Sciatic nerve (tissue), 2 donors: Measurements from ENCODE around the gene IGDCC3. TPM values are rescaled to one million over a fixed set of nuclear protein-coding genes. Genes with fewer than 3 reads are reported as not detected.

Source experiments
- ATAC-seq: fragments of 200-7000 bp; cut with Tn5 transposase; one replicate; pipeline ENCODE4 v1.9.1; 2020; ENCODE audit warnings: mild to moderate bottlenecking, moderate library complexity
- DNase-seq: peaks from one replicate; pipeline ENCODE4 v3.0.0-alpha.2; 2020; ENCODE audit warnings: low spot score
- intact Hi-C: fragments of 100-400 bp; cut with DNase I; formaldehyde crosslinking; loops from one replicate; pipeline ENCODE4 v1.14.2; 2022
- total RNA-seq: library from RNA; stranded (reverse); fragmentation: NEBNext Ultra II Directional; extraction: Animal tissue kit (Norgen Biotek cat#: 25700); gene quantifications from one replicate; pipeline ENCODE4 v1.2.1, GENCODE V29; 2021
- donor health status: DM: no; HTN: no; CAD: no.
- donor health status: DM: no; HTN: no; CAD: no.

Gene IGDCC3
- total RNA-seq, 1 donor from 2014 or later, result not detected

DNA sequence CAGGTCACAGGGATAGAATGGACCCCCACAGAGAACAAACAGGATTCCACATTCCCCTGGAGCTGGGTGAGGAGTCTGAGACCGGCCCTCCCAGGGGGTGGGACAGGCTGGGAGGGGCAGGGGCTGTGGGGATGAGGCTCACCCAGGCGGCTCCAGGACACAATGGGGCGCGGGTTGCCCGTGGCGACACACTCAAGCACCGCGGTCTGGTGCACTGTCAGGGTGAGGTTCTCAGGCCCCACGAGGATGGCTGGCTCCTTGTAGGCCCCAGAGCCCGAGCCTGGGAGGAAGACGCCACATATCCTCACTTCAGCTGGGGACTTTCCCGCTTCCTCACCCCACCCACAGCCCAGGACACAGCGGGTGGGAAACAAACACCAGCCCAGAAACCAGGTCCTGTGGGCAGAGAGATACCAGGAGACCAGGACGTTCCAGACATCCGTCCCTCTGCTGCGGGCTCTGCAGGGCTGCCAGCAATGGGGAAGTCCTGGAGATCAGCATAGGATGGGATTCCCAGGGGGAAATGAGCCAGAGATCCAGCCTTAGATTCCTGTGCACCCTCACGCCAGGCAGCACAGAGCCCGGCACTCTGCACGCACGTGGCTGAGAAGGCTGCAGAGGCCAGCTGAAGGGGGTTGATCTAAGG is 43.1 kb downstream of the IGDCC3 start:
- DNase-seq (no peak), ATAC-seq (no peak)
- intact Hi-C loops, result loop anchor here (5.0 kb wide), 1 partner anchor 43 kb away; the partner anchor contains the start of gene IGDCC3

DNA sequence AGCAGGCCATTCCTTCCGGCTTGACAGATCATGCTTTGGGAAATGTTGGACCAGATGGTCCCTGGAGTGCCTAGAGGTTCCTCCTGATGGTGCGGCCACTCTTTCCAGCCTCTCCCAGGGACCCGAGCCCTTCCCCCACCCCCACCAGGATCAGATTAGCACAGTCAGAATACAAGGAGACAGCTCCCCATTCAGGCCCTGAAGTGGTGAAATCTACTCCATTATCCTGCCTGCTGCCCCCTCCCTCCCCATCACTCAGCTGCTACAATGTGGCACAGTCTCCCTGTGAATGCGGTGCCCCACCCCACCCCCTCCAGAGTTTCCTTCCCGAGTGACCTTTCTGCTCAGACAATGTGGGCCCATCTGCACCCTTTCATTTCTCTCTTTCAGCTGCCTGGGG is 43.9 kb downstream of the IGDCC3 start:
- intact Hi-C loops, result loop anchor here (5.0 kb wide), 1 partner anchor 43 kb away; the partner anchor contains the start of gene IGDCC3
- DNase-seq, result no peak
- ATAC-seq, result no peak

DNA sequence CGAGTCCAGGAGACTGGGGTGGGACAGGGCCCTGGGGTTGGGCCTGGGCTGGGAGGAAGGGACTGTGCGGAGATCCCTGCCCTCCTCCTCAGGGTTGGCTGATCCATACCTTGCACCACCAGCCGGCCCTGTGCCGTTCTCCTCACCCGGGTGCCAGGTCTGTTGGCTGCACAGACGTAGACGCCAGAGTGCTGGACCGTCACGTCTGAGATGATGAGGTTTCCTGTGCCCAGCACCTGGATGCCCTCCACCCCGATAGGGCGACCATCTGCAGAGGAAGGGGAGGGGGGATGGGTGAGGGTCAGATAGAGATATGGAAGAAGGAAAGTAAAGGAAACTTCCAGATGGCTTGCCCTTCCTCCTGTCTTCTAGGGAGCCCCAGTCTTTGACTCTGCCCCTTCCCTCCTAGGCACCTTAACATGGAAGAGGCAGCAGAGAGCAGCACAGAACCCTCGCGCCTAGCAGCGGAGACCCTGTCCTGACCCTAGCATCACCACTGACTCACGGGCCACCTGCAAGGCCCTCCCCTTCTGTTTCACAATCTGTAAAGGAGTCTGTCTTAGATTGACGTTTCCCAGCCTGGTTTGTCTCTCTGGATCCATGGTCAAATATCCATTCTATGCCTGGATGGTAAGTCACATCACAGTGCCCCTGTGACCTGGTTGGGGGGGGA is 44.5 kb downstream of the IGDCC3 start:
- ATAC-seq, result no peak
- no peak for DNase-seq
- intact Hi-C loops, result loop anchor here (5.0 kb wide), 1 partner anchor 44 kb away; the partner anchor contains the start of gene IGDCC3

DNA sequence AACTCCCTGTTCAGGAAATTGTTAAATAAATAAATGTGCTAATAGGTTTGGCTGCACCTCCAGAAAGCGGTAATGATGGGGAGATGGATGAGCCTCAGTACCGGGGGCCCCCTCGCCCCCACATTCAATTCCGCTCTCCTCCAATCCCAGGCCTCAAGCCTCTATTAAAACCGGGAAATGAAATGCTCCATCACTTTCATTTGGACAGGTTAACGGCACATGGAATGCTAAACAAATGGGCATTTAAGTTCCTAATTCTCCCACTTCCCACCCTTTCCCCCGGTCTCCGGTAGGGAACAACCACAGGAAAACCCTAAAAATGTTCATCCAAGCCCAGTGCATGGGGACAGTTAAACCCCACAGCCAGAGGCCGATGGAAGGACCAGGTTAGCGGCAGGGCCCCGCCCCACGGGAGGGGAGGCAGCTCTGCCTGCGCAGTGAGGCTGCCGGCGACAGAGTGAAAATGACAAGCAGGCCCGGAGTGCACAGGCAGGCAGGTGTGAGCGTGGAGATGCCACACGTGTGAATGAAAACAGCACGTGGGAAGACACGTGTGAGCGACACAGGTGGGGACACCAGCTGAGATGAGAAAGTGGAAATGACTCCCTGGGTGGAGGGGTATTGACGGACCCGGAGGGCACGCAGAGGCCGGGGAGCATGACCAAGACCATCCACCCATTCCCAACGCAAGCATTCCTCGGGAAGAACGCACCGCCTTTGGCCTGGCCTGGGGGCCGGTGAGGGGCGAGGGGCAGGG is 45.2 kb downstream of the IGDCC3 start:
- ATAC-seq (no peak), DNase-seq (no peak)
- intact Hi-C loops, result loop anchor here (5.0 kb wide), 1 partner anchor 45 kb away; the partner anchor contains the start of gene IGDCC3

DNA sequence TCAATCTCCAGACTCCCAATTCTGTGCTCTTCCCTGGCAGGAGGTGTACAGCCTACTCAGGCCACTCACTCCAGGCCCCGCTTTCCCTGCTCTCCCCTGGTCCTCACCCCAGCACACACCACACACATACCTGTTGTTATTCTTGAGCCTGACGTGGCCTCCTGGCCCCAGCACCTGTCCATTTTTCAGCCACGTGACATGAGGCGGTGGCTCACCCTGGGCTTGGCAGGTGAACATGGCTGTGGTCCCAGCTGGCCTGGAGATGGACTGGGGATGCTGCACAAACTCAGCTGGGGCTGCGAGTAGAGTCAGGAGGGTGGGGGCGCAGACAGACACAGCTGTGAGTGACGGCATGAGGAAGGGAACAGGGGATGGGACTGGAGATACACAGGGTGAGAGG is 46.0 kb downstream of the IGDCC3 start:
- DNase-seq (no peak), ATAC-seq (no peak)
- intact Hi-C loops, result loop anchor here (5.0 kb wide), 1 partner anchor 45 kb away; the partner anchor contains the start of gene IGDCC3

DNA sequence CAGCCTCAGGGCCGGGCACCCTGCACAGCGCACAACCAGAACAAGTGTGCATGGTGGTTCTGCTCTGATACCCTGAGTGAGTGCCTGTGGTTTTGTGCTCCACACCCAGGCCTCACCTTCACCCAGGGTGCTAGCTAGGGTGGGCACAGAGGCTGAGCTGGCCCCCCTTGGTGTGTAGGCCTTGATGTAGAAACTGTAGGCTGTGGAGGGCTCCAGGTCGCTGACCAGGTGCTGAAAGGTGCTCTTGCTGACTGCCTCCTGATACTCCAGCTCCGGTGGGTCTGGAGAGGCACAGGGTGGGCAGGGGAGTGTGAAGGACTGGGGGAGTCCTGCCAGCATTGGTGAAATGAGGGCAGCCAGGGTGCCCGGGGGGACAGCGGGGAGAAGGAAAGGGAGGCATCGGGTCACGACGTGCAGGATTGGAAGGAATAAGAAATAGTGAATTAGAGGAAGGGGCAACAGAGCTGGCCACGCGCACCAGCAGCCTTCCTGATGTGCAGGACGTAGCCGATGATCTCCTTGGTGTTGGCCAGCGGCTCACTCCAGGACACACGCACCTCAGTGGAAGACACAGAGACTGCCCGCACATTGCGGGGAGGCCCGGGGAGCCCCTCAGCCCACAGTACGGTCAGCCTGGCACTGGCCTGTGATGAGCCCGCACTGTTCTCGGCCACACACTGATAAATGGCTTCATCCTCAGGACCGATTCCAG is 46.7 kb downstream of the IGDCC3 start:
- no peak for DNase-seq
- intact Hi-C loops, result loop anchor here (5.0 kb wide), 1 partner anchor 46 kb away; the partner anchor contains the start of gene IGDCC3
- ATAC-seq, result no peak

DNA sequence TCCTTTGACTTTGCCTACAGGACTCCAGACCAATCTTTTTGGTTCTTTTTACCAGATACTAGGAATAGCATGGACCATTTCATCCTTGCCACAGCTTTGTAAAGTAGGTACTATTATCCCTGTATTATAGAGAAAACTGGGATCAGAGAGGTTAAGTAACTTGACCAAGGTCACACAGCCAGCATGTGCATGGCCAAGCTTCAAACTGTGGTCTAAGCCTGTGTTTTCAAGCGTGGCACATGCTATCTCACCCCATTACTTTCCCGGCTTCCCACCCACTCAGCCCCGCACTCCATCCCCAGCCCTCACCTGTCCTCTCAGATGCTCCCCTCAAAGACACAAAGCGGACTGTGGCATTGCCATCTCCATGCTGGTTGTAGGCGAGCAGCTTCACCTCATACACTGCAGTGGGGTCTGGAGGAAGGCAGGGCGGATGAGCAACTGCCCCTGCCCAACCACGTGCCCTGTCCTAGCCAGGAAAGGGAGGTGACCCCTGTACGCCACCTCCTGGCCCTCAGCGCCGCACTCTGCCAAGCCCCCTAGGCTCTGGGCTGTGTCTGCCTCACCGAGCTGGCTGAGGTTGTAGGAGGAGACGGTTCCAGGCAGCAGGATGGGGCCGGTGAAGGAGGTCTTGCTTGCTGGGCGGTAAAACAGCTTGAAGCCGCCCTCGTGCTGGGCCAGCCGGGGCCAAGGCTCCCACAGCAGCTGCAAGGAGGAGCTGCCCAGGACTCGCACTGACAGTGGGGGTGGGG is 47.6 kb downstream of the IGDCC3 start:
- no peak for DNase-seq
- intact Hi-C loops, result loop anchor here (5.0 kb wide), 1 partner anchor 47 kb away; the partner anchor contains the start of gene IGDCC3
- no peak for ATAC-seq

DNA sequence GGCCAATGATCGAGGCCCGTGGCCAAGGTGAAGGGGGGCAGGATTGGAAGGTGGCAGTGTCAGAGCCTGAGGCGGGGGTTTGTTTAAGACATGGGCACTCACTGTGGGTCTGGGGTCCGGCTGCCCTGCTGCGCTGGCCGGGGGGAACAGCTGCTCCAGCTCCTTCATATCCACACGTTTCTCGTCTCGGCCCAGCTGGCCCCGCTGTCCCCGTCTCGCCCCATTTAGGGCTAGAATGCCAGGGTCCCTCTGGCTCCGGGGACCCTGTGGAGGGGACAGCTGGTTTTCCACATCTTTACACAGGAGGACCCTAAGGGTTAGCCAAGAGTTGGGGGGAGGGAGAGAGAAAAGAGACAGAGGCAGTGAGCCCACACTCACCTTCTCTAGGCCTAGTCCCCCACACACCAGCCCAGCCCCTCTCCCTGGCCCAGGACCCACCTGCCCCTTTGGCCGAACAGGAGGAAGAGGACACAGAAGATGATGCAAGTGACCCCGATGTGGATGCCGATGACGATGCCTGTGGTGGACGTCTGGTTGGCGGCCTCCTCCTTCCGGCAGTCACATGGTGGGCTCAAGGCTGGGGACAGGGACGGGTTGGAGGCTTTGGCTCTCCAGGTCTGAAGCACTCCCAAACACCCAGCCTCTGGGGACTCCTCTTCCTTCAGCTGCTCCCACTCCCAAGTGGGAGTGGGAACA is 48.4 kb downstream of the IGDCC3 start:
- ATAC-seq (no peak), DNase-seq (no peak)
- intact Hi-C loops, result no loop called here

DNA sequence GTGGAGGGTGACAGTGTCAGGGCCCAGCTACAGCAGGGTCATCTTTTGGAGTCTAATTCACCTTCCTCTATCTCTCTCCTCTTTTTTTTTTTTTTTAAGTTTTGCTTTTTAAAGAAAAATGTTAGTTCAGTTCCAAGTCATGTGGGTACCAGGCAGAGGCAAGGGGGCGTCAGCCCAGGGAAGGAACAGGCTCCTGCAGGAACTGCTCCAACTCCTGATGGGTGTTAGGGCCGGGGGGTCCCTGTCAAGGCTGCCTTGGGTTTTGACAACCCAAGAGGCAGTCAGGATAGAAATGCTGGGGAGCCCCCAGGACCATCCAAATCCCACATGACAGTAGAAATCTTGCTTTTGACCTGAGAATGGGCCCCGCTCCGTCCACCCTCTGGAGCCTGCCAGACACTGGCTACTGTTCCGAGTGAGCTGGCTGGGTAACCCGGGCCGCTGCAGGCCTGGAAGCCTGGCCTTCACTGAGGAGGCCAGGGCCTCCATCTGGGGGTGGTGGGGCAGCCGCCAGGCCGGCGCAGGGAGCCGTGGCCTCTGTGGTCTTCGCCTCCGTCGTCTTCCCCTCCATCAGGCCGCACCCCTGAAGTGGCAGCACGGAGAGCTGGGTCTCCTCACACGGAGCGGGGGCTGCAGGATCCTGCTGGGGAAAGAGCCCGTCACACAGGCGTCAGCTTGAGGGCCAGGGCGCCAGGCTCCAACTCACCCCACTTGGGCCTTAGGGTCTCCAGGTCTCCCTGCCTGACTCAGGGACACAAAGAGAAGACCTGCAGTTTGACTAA is 49.1 kb downstream of the IGDCC3 start:
- intact Hi-C loops, result no loop called here
- ATAC-seq (no peak), DNase-seq (no peak)

DNA sequence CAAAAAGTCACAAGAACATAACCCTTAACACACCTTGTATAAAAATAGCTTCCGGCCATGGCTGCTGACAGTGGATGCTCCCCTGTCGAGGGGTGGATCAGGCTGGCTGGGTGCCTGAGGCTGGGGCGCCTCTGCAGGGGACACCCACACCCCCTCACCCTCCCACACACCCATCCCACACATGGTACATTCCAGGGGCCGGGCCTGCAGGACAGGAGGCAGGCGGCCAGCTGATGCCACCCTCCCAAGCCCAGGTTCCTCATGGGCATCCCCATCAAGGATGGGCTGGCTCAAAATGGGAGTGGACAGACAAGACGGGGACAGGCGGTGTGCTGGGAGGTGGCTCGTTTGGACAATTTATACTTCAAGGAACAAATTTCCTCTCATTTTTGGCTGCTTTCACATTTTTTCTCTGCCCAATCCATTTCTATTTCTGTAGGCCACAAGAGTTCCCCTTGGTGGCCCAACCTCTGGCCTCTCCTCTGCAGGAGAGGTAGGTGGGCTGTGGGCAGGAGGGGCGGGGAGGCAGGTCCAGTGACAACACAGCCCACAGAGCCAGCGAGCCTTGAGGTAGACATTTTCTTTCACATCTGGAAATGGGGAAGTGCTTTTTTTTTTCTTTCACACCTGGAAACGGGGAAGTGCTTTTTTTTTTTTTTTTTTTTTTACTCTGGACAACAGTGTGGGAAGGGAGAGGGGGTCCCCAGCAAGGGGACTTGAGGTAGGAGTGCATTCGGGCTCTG is 50.0 kb downstream of the IGDCC3 start:
- intact Hi-C loops, result no loop called here
- DNase-seq, result no peak
- no peak for ATAC-seq

DNA sequence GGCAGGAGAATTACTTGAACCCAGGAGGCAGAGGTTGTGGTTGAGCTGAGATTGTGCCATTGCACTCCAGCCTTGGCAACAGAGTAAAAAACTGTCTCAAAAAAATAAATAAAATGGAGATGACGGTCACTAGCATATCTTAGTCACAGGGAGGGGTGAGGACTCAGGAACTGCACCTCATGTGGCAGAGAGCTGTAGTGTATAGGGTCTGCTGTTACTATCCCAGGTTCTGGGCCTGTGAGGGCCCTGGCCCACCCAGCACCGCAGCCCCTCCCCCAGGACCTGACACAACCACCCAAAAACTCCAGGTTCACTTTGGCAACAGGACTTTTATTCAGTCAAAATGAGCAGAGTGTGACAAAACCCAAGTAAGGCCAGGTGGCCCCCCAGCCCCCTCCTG is 51.0 kb downstream of the IGDCC3 start:
- intact Hi-C loops, result no loop called here
- no peak for ATAC-seq
- DNase-seq, result no peak

DNA sequence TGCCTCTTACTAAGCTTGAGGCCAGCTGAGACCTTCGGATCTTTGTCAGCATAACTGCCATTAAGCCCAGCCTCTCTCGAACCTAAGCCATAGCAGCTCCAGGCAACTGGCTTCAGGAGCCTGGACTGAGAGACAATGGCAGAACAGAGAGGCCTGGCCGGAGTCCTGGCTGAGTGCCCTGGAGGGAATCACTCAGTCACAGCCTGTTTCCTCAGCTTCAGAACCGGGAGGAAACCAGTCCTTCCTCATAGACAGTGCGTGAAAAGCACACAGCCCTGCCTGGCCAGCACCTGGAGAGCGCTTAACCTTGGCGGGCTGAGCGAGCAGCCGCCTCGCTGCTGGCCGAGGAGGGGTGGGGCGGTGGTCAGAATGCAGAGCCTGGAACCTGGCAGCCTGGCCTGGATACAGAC is 51.7 kb downstream of the IGDCC3 start:
- ATAC-seq (peak; percentile 20), DNase-seq (no peak)
- intact Hi-C loops, result no loop called here

DNA sequence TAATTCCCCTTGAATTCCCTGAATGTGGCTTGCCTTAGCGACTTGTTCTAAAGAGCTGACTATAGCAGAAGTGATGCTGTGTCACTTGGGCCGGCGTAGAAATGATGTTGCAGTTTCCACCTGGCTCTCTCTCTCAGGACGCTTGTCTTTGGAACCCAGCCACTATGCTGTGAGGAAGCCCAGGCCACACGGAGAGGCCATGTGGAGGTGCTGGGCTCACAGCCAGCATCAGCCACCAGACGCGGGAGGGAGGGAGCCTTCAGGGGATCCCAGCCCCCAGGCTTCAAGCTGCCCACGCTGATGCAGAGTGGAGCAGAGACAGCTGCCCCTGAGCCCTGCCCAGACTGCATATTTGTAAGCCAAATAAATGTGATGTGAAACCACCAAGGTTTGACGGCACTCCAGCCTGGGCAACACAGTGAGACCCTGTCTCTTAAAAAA is 54.7 kb downstream of the IGDCC3 start:
- no peak for ATAC-seq
- intact Hi-C loops, result no loop called here
- DNase-seq, result no peak

DNA sequence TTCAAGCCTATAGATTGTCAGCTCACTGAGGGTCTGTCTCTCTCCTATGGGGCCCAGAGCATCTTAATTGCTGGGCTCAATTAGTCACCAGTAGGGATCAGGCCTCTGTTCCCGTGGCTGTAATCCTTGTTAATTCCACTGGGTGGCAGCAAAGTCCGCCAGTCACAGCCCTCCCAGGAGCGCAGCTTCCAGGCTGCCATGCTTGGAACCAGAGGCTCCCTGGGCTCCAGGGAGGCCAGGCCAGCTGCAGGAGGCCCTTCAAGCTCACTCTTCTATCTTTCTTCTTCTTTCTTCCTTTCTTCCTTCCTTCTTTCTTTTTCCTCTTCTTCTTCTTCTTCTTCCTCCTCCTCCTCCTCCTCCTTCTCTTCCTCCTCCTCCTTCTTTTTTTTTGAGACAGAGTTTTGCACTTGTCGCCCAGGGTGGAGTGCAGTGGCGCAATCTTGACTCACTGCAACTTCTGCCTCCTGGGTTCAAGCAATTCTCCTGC is 58.9 kb downstream of the IGDCC3 start:
- peak; percentile 84 for DNase-seq
- intact Hi-C loops, result loop anchor here (2.0 kb wide), 1 partner anchor 66 kb away; no protein-coding TSS in a partner anchor
- ATAC-seq, result peak; percentile 96

DNA sequence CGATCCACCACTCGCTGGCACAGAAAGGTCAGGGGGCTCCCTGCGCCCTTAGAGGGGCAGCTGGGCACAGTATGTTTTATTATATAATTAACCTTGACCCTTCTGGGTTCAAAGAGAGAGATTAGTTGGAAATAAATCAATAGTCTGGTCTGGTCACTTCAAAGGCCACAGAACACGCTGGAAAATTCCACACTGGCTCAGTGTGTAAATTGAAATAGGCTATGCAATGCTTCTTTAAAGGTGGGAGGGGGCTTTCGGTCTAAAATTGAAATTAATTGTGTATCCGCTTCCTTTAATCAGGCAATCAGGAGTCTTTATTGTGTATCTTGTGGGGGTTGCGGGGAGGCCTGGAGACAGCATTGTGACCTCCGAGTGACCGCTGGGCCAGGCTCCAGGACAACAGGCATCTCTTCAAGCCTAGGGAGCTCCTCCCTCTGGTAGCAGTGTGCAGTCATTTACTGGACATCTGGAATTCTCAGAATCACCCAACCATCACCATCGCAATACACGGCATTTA is 65.3 kb downstream of the IGDCC3 start:
- intact Hi-C loops, result no loop called here
- ATAC-seq (peak; percentile 71), DNase-seq (no peak)

DNA sequence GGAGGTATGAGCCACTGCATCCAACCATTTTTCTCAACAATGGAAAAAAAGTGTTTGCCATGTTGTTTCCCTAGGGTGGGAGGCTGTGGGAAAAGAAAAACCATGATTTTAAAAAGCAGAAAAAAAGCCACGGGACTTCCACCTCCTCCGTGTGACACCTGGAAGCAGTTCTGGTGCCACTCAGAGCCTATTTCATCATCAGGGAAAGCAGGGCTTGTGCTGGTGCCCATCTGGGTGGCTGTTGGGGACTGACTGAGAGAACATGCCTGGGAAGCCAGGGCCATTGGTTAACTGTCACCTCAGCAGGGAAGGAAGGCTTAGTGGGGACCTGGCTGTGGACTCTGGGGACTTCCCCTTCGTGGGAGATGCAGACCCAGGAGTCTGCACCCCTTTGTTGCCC is 66.0 kb downstream of the IGDCC3 start:
- no peak for ATAC-seq
- intact Hi-C loops, result no loop called here
- no peak for DNase-seq
